Body of pancreas (tissue), 4 donors: ENCODE results near the gene CCDC7.

Experiments
- CTCF ChIP-seq, 7 experiments: fragments of 450-650 bp in 4 of 7; fragments of 200-600 bp in 3 of 7; sonication (generic) in 3 of 7; IDR thresholded peaks; one replicate each; pipeline ENCODE4 v1.5.1; 2016 to 2019; ENCODE audit warnings: antibody characterized with exemption in 7 of 7
- POLR2A ChIP-seq, 3 donors: fragments of 450-650 bp; IDR thresholded peaks; one replicate each; pipeline ENCODE4 v1.6.1; 2016; ENCODE audit warnings: antibody characterized with exemption in 3 of 3, mild to moderate bottlenecking in 2 of 3

GRCh38 chr10:32459051-32459698 lies 13.2 kb downstream of the CCDC7 start:
- no peak for TF ChIP-seq CTCF (IDR thresholded peaks at IDR 0.05)
- TF ChIP-seq POLR2A (IDR thresholded peaks at IDR 0.05), result no peak
